Right lobe of liver (tissue), 6 donors: Measurements from ENCODE around the gene LACC1. TPM values are rescaled to one million over a fixed set of nuclear protein-coding genes. Genes with fewer than 3 reads are reported as not detected.

Experiments
- ATAC-seq, 4 donors: fragments of 200-7000 bp; cut with Tn5 transposase; one replicate each; pipeline ENCODE4 v1.9.1; 2020; ENCODE audit warnings: mild to moderate bottlenecking in 4 of 4, moderate library complexity in 4 of 4
- DNase-seq, 3 donors: peaks; one replicate each; pipeline ENCODE4 v3.0.0-alpha.2; 2020
- H3K27ac ChIP-seq, 3 donors: fragments of 200-600 bp; one replicate each; pipeline ENCODE4 v1.8.0; 2022
- H3K27me3 ChIP-seq, 2 donors: fragments of 200-600 bp; one replicate each; pipeline ENCODE4 v1.8.0; 2022
- H3K36me3 ChIP-seq, 4 donors: fragments of 200-600 bp; sonication (generic) in 1 of 4; one replicate each; pipeline versions ENCODE4 v1.5.1 to v1.8.0; 2017 to 2022; ENCODE audit warnings: control low read depth in 1 of 4
- H3K4me1 ChIP-seq, 4 donors: fragments of 200-600 bp; sonication (generic) in 1 of 4; one replicate each; pipeline versions ENCODE4 v1.5.1 to v1.8.0; 2017 to 2022; ENCODE audit warnings: control low read depth in 1 of 4
- H3K4me3 ChIP-seq, 3 donors: fragments of 200-600 bp; one replicate each; pipeline ENCODE4 v1.8.0; 2022
- H3K9me3 ChIP-seq, 4 donors: fragments of 200-600 bp; sonication (generic) in 1 of 4; one replicate each; pipeline versions ENCODE4 v1.5.1 to v1.8.0; 2017 to 2022; ENCODE audit warnings: control low read depth in 1 of 4
- CTCF ChIP-seq, 4 donors: fragments of 200-600 bp in 3 of 4; fragments of 450-650 bp in 1 of 4; IDR thresholded peaks; one replicate each; pipeline versions ENCODE4 v1.5.1 to v1.8.0; 2016 to 2022; ENCODE audit warnings: antibody characterized with exemption in 4 of 4, mild to moderate bottlenecking in 2 of 4
- POLR2A ChIP-seq: fragments of 450-650 bp; IDR thresholded peaks from one replicate; pipeline ENCODE4 v1.6.1; 2017; ENCODE audit warnings: antibody characterized with exemption, mild to moderate bottlenecking
- WGBS: methylation state at CpG from one replicate; pipeline ENCODE4 v1.1.6; 2018; ENCODE audit warnings: low coverage, low lambda C conversion rate; ENCODE audit not compliant: insufficient coverage; ENCODE audit errors: missing lambda C conversion rate; 5-methylcytosine and 5-hydroxymethylcytosine counted together
- intact Hi-C, 2 donors: fragments of 100-400 bp; cut with DNase I; formaldehyde crosslinking; loops; one replicate each; pipeline versions ENCODE4 v1.11.2 to v1.14.1; 2022
- total RNA-seq, 6 experiments: library from RNA; depleted of rRNA in 2 of 6; stranded (reverse); fragments of >200 nt in 2 of 6; fragmentation: NEBNext Ultra II Directional in 3 of 6; extraction: Animal tissue kit (Norgen Biotek cat#: 25700) in 3 of 6; gene quantifications; one replicate each; pipeline versions ENCODE4 v1.1.0 to v1.2.4, GENCODE V29; 2016 to 2023
- donor health status: DM: no; HTN: yes; CAD: no.
- donor health status: DM: no; HTN: no; CAD: no.
- donor health status: DM: no; HTN: no; CAD: no.
- donor health status: DM: no; HTN: yes; CAD: no.
- donor health status: DM: no; HTN: yes; CAD: no.

The LACC1 gene
- total RNA-seq, 6 experiments from 2014 or later = 2.7 to 8.4 (median 4.5) TPM

DNA sequence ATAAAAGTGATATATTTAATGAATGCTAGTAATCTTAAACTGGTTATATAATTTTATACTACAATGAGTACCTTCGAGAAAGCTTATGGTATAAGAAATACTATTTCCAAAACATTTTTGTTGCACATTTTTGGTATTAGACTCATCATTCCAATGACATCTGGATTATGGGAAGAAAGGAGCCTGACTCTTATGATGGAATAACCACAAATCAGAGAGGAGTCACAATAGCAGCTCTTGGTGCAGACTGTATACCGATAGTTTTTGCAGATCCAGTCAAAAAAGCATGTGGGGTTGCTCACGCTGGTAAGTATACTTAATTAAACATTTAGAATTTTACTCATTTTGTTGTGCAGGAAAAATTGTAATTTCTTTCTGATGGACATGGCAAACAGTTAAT is 3.9 kb downstream of the LACC1 start:
- Histone ChIP-seq H3K9me3 (no peaks in the 10 kb centered on the region), H3K27ac (no peak overlapping the region), H3K4me1 (peaks cover 0 to 2% (median under 1%) of the 10 kb centered on the region in 4 donors), H3K36me3 (no peaks in the 10 kb centered on the region), H3K27me3 (no peaks in the 10 kb centered on the region), H3K4me3 (no peak overlapping the region)
- no peak for ATAC-seq
- WGBS = 94% methylated on average over 3 of the region's 3 CpGs
- intact Hi-C loops = no loop called here
- no peak for TF ChIP-seq CTCF (IDR thresholded peaks at IDR 0.05)
- no peak for TF ChIP-seq POLR2A
- DNase-seq = no peak

DNA sequence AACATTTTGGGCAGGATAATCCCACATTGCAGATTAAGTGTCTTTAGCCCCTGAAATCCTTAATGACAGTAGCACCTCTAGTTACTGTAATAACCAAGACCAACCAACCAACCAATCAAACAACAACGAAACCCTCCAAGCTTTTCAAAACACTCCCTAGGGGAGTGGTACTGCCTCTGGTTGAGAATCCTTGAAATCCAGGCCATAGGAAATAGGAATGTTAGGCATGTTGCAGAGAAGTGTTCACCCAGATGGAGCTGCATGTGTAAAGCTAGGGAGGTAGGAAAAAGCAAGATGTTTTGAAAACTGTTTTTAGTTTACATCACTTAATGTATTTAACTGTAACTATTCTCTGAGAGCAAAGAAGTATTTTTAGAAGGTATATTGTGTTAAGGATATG is 4.5 kb downstream of the LACC1 start:
- H3K4me3 ChIP-seq = no peak overlapping the region
- no peaks in the 10 kb centered on the region for H3K9me3 ChIP-seq
- no peak overlapping the region for H3K27ac ChIP-seq
- TF ChIP-seq CTCF (IDR thresholded peaks at IDR 0.05) (no peak), POLR2A (no peak)
- H3K27me3 ChIP-seq = no peaks in the 10 kb centered on the region
- DNase-seq (no peak), ATAC-seq (no peak)
- intact Hi-C loops = no loop called here
- H3K4me1 ChIP-seq = no peaks in the 10 kb centered on the region
- no peaks in the 10 kb centered on the region for H3K36me3 ChIP-seq
- WGBS = 90% methylated on average over 1 of the region's 1 CpG

- no peak for TF ChIP-seq POLR2A
- TF ChIP-seq CTCF (IDR thresholded peaks at IDR 0.05) = peak in 3 of 4 donors; percentile 6 to 19 (median 10)
- no peak for ATAC-seq
- no peaks in the 10 kb centered on the region for H3K36me3 ChIP-seq
- H3K27me3 ChIP-seq = no peaks in the 10 kb centered on the region
- DNase-seq = no peak
- H3K27ac ChIP-seq = no peak overlapping the region
- H3K4me3 ChIP-seq = no peak overlapping the region
- no peaks in the 10 kb centered on the region for H3K9me3 ChIP-seq
- intact Hi-C loops = no loop called here
- H3K4me1 ChIP-seq = no peaks in the 10 kb centered on the region
These were observed 14.7 kb downstream of the LACC1 start for GRCh38 chr13:43894438-43894837.

GRCh38 chr13:43895940-43896339 is 16.2 kb downstream of the LACC1 start:
- ATAC-seq (no peak), DNase-seq (no peak)
- 72% methylated on average over 2 of the region's 2 CpGs for WGBS
- Histone ChIP-seq H3K27ac (no peak overlapping the region), H3K4me1 (no peaks in the 10 kb centered on the region), H3K27me3 (no peaks in the 10 kb centered on the region), H3K36me3 (no peaks in the 10 kb centered on the region), H3K9me3 (no peaks in the 10 kb centered on the region), H3K4me3 (no peak overlapping the region)
- intact Hi-C loops = no loop called here
- TF ChIP-seq POLR2A (no peak), CTCF (IDR thresholded peaks at IDR 0.05) (no peak)

DNA sequence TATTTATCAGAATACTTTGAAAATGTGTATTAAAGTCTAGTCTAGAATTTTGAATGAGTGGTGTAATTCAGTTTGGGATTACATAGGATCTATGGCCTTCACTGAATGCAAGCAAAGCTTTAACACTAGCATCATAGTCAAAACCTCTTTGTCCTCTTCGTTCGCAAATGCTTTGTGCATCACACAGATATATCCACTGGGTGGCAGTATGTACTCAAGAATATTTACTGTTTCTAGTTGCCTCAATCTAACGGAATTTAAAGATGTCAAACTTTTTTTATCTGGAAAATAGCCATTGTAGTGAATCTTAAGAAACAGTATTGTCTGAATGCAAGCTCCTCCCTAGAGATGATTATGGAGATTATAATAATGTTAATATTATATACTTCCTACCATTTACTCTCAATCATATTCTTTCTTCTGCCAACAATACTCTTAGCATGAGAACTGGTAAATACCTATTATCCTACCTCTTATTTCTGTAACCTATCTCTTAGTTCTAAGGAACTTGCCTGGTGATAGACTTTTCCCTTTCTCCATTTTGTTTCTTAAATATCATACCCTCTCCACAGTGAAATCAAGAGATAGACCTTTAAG is 25.8 kb downstream of the LACC1 start:
- TF ChIP-seq CTCF (IDR thresholded peaks at IDR 0.05) (peak; percentile 75 to 90 (median 84)), POLR2A (no peak)
- H3K36me3 ChIP-seq = no peaks in the 10 kb centered on the region
- WGBS = 0% methylated on average over 3 of the region's 3 CpGs
- intact Hi-C loops = loop anchor here in 1 of 2 donors (10.0 kb wide), 1 partner anchor 559 kb away; no protein-coding TSS in a partner anchor
- H3K27ac ChIP-seq = no peak overlapping the region
- DNase-seq (no peak), ATAC-seq (peak; percentile 86 to 93 (median 90))
- H3K4me3 ChIP-seq = no peak overlapping the region
- H3K4me1 ChIP-seq = no peaks in the 10 kb centered on the region
- H3K9me3 ChIP-seq = no peaks in the 10 kb centered on the region
- no peaks in the 10 kb centered on the region for H3K27me3 ChIP-seq
